Fibroblast of mammary gland (primary cell): ENCODE data around the gene SPATA24.

Experiments used
- DNase-seq: peaks from one replicate; pipeline ENCODE4 v3.0.0-alpha.2; 2010; ENCODE audit warnings: low read depth
- H3K4me3 ChIP-seq: 2 replicates; pipeline ENCODE4 v1.5.1; 2011; ENCODE audit warnings: low read depth, mild to moderate bottlenecking, low read length, moderate library complexity; ENCODE audit not compliant: control insufficient read depth
- TF ChIP-seq, protein P1 (sequence below): conservative IDR thresholded peaks from 2 replicates; pipeline ENCODE4 v1.5.1; 2011; ENCODE audit warnings: low read depth, low read length, inconsistent platforms; ENCODE audit not compliant: control insufficient read depth, insufficient read depth

SPATA24 gene

DNA sequence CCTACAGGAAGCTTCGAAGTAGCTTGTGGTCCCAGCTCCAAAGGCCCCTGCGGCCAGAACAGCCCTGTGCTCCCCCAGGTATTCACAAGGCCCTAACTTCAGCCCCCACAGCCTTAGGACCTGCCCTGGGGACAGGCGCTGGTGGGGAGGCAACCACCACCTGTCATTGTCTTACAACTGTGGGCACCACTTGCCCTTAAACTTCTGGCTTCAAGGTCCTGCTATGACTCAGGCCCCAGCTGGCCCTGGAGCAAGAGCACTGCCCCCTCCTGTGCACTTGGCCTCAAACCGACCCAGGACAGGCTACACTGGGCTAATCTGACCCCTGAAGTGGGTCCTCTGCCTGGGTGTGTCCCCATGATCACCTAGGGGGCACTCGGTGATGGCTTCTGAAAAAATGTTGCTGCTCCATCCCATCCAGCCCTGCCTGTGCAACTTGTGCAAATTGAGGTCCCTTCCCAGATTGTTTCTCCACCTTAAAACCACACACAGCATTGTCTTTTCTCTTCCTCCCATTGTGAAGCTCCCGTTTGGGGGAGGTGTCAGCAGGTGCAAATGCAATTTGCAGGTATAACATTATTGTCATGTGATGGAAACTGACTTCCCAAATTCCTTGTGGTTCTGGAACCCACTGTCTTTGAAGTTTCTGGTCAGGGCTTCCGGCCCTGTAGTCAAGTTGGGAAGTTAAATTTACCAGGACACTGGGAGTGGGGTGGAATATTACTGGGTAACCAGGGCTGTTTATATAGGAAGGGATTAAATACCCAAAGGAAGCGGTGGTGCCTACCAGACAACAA lies 7.8 kb downstream of the SPATA24 start:
- TF ChIP-seq, protein P1, sequence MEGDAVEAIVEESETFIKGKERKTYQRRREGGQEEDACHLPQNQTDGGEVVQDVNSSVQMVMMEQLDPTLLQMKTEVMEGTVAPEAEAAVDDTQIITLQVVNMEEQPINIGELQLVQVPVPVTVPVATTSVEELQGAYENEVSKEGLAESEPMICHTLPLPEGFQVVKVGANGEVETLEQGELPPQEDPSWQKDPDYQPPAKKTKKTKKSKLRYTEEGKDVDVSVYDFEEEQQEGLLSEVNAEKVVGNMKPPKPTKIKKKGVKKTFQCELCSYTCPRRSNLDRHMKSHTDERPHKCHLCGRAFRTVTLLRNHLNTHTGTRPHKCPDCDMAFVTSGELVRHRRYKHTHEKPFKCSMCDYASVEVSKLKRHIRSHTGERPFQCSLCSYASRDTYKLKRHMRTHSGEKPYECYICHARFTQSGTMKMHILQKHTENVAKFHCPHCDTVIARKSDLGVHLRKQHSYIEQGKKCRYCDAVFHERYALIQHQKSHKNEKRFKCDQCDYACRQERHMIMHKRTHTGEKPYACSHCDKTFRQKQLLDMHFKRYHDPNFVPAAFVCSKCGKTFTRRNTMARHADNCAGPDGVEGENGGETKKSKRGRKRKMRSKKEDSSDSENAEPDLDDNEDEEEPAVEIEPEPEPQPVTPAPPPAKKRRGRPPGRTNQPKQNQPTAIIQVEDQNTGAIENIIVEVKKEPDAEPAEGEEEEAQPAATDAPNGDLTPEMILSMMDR, result no peak
- DNase-seq, result peak; percentile 42
- H3K4me3 ChIP-seq, result no peak overlapping the region

- TF ChIP-seq, protein P1, result no peak
- no peak for DNase-seq
- H3K4me3 ChIP-seq, result peak within 1 kb of the TSS; percentile 26
Measured at GRCh38 chr5:139394654-139395566, 9.0 kb downstream of the SPATA24 start, which contains the start of gene PROB1. TSS of gene PROB1 (minus strand) at chr5:139395104. CDS start at chr5:139395081, 23 bp downstream.

DNA sequence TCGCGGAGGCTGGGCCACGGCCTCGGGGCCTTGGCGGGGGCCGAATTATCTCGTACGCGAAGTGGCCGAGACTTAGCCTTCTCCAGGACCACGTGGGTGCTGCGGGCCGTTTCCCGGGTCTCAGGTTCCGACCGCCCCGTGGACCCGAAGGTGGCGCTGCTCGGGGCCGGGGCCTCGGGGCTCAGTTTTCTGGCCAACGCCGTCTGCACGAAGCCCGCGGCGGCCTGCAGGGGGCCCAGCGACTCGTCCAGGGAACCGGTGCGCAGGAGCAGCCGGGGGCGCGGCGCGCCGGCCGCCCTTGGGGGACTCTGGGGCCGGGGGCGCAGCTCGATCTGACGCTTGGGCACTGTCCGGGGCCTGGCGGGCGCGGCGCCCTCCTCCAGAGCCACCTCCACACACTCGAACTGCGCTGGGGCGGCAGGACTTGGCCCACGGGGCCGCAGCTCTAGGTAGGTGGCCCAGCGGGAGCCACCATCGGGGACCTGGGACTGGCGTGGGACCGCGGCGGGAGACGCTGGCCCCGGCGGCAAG lies 9.7 kb downstream of the SPATA24 start:
- DNase-seq, result no peak

GRCh38 chr5:139393497-139394122 lies 10.3 kb downstream of the SPATA24 start:
- no peak for DNase-seq
- peak overlapping the region; percentile 26 for H3K4me3 ChIP-seq
- TF ChIP-seq, protein P1, result no peak

More for the DNA sequence above, 9.7 kb downstream of the SPATA24 start:
- H3K4me3 ChIP-seq, result peak overlapping the region; percentile 26
- TF ChIP-seq, protein P1, result no peak

GRCh38 chr5:139392678-139393496 lies 11.0 kb downstream of the SPATA24 start:
- DNase-seq, result peak; percentile 52
- TF ChIP-seq, protein P1, result peak; percentile 40
- H3K4me3 ChIP-seq, result peak overlapping the region; percentile 26
